ENCODE results near the gene FSIP1. TPM values are rescaled to one million over a fixed set of nuclear protein-coding genes. Genes with fewer than 3 reads are reported as not detected.

Gene FSIP1
- polyA plus RNA-seq, 2 of the 4 experiments (the other 2 are of a cell fraction): 0.71 to 0.93 TPM

DNA sequence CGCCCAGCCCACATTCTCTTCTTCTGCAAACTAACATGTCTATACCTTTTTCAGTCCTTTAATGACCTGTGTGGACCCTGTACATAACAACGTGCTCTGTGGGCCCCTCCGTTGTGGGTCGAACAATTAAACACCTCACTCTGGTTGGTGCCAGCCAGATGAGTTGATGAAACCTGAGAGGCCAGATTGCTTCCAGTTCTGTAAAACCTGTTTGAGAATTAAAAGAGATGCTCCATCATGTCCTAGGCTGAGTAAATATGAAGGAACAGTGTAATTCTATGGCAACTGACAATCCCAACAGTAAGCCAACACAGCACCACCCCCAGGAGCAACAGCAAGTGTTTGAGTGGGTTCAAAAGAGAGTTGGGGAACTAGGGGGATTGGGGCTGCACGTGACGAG, 207.5 kb downstream of the FSIP1 start:
- ATAC-seq: no peak
- Histone ChIP-seq H3K4me2 (no peak overlapping the region), H3K9me3 (no peaks in the 10 kb centered on the region), H3K4me1 (peaks cover 11% of the 10 kb centered on the region), H3K27ac (no peak overlapping the region), H3K4me3 (no peak overlapping the region)
- no peak for DNase-seq (ENCODE audit: low read depth in 1 of 2, low spot score in 1 of 2)
- no peak for FAIRE-seq
- POLR2A ChIA-PET: no interaction called here
- WGBS (ENCODE audit: missing lambda C conversion rate): 89% methylated on average over 6 of the region's 6 CpGs
- TF ChIP-seq MYC (IDR thresholded peaks at IDR 0.05; ENCODE audit: borderline replicate concordance, low read length) (no peak), EHMT2 (IDR thresholded peaks at IDR 0.05; ENCODE audit: low read depth) (no peak), JUNB (IDR thresholded peaks at IDR 0.05) (no peak), POLR2A (IDR thresholded peaks at IDR 0.05; ENCODE audit: low read length) (no peak), ZSCAN20 (CRISPR knock-in tag; IDR thresholded peaks at IDR 0.05) (no peak), SMC3 (IDR thresholded peaks at IDR 0.05) (no peak), PHF8 (IDR thresholded peaks at IDR 0.05; ENCODE audit: borderline replicate concordance, low read depth) (no peak), FOSL2 (IDR thresholded peaks at IDR 0.05) (no peak), FOSL2 (CRISPR knock-in tag; IDR thresholded peaks at IDR 0.05) (no peak), ESRRA (IDR thresholded peaks at IDR 0.05; ENCODE audit: borderline replicate concordance, low read length) (no peak), BHLHE40 (IDR thresholded peaks at IDR 0.05; ENCODE audit: low read depth, low read length) (no peak), HEYL (CRISPR knock-in tag; IDR thresholded peaks at IDR 0.05) (no peak), RAD21 (conservative IDR thresholded peaks at IDR 0.05 in 1 of 2, IDR thresholded peaks at IDR 0.05 in 1 of 2) (no peak), GATA3 (IDR thresholded peaks at IDR 0.05; ENCODE audit: borderline replicate concordance) (no peak), CHD4 (IDR thresholded peaks at IDR 0.05; ENCODE audit: borderline replicate concordance) (no peak)
- TF ChIP-seq, protein P1, sequence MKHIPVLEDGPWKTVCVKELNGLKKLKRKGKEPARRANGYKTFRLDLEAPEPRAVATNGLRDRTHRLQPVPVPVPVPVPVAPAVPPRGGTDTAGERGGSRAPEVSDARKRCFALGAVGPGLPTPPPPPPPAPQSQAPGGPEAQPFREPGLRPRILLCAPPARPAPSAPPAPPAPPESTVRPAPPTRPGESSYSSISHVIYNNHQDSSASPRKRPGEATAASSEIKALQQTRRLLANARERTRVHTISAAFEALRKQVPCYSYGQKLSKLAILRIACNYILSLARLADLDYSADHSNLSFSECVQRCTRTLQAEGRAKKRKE (CRISPR knock-in tag; IDR thresholded peaks at IDR 0.05; ENCODE audit: low read depth): no peak
- CTCF ChIA-PET: no interaction called here

DNA sequence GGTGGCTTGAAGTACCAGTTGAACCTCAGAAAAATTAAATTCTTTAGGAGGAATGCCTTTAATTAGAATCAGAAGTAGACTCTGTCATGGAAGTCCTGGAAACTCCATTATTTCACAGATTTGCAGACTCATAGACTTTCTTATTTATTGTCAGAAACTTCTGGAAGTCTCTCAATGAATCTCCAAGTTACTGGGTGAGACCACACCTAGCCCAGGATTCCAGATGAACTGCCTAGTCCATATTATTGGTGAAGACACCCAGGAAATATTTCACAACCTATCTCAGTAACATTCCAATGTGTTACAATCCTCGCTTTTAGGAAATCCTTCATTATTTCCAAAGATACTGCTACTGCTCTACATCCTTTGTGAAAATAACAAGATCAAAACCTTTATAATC, 208.2 kb downstream of the FSIP1 start:
- CTCF ChIA-PET: interaction anchor here (1.4 kb wide), 1 partner anchor 9 kb away, joined by 3 read pairs; no protein-coding TSS in a partner anchor
- Histone ChIP-seq H3K9me3 (no peaks in the 10 kb centered on the region), H3K4me3 (no peak overlapping the region), H3K4me2 (no peak overlapping the region), H3K4me1 (peaks cover 11% of the 10 kb centered on the region), H3K27ac (no peak overlapping the region)
- POLR2A ChIA-PET: no interaction called here
- ATAC-seq (no peak), FAIRE-seq (no peak), DNase-seq (ENCODE audit: low read depth in 1 of 2, low spot score in 1 of 2) (no peak)
- 90% methylated on average over 1 of the region's 1 CpG for WGBS (ENCODE audit: missing lambda C conversion rate)
- TF ChIP-seq RCOR1 (IDR thresholded peaks at IDR 0.05; ENCODE audit: low read depth, low read length): no peak

DNA sequence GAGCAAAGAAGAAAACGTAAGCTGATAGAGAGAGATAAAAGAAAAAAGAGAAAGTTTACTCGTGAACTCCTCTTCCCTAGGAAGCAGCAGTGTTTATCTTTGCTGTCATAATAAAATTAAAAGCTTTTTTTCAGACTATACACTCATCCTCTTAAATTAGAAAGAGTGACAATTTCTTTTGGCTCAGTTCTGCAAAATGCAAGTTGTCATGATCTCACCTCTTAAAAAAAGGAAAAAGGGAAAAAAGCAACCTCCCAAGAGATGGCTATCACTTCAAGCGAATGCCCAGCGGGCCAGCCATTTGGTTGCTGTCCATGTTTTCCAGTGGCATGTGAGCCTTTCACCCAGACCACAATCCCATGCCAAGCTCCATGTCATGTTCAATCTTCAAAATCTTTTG, 208.8 kb downstream of the FSIP1 start:
- WGBS (ENCODE audit: missing lambda C conversion rate): 88% methylated on average over 4 of the region's 4 CpGs
- DNase-seq (ENCODE audit: low read depth in 1 of 2, low spot score in 1 of 2) (no peak), FAIRE-seq (no peak), ATAC-seq (no peak)
- no peak for TF ChIP-seq KDM5A (IDR thresholded peaks at IDR 0.05)
- no peak for TF ChIP-seq TFCP2L1 (CRISPR knock-in tag; IDR thresholded peaks at IDR 0.05)
- TF ChIP-seq MAZ (IDR thresholded peaks at IDR 0.05; ENCODE audit: borderline replicate concordance, low read depth, low read length): no peak
- TF ChIP-seq RCOR1 (IDR thresholded peaks at IDR 0.05; ENCODE audit: low read depth, low read length): no peak
- TF ChIP-seq RARB (CRISPR knock-in tag; IDR thresholded peaks at IDR 0.05): no peak
- TF ChIP-seq, protein P2, sequence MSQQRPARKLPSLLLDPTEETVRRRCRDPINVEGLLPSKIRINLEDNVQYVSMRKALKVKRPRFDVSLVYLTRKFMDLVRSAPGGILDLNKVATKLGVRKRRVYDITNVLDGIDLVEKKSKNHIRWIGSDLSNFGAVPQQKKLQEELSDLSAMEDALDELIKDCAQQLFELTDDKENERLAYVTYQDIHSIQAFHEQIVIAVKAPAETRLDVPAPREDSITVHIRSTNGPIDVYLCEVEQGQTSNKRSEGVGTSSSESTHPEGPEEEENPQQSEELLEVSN (IDR thresholded peaks at IDR 0.05; ENCODE audit: borderline replicate concordance, low read depth): no peak
- no peak for TF ChIP-seq CHD2 (IDR thresholded peaks at IDR 0.05; ENCODE audit: low read length, partially characterized antibody)
- TF ChIP-seq NR3C1 (IDR thresholded peaks at IDR 0.05): no peak
- no peak for TF ChIP-seq POLR2A (IDR thresholded peaks at IDR 0.05; ENCODE audit: low read length)
- TF ChIP-seq, protein P3, sequence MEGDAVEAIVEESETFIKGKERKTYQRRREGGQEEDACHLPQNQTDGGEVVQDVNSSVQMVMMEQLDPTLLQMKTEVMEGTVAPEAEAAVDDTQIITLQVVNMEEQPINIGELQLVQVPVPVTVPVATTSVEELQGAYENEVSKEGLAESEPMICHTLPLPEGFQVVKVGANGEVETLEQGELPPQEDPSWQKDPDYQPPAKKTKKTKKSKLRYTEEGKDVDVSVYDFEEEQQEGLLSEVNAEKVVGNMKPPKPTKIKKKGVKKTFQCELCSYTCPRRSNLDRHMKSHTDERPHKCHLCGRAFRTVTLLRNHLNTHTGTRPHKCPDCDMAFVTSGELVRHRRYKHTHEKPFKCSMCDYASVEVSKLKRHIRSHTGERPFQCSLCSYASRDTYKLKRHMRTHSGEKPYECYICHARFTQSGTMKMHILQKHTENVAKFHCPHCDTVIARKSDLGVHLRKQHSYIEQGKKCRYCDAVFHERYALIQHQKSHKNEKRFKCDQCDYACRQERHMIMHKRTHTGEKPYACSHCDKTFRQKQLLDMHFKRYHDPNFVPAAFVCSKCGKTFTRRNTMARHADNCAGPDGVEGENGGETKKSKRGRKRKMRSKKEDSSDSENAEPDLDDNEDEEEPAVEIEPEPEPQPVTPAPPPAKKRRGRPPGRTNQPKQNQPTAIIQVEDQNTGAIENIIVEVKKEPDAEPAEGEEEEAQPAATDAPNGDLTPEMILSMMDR (IDR thresholded peaks at IDR 0.05): no peak
- TF ChIP-seq EHMT2 (IDR thresholded peaks at IDR 0.05; ENCODE audit: low read depth): no peak
- Histone ChIP-seq H3K9me3 (no peaks in the 10 kb centered on the region), H3K27ac (no peak overlapping the region), H3K4me2 (no peak overlapping the region), H3K4me3 (no peak overlapping the region), H3K4me1 (peaks cover 6% of the 10 kb centered on the region)
- CTCF ChIA-PET: interaction anchor here (1.4 kb wide), 1 partner anchor 9 kb away, joined by 3 read pairs; no protein-coding TSS in a partner anchor
- POLR2A ChIA-PET: no interaction called here
